ENCODE results near the gene ATF1.

DNA sequence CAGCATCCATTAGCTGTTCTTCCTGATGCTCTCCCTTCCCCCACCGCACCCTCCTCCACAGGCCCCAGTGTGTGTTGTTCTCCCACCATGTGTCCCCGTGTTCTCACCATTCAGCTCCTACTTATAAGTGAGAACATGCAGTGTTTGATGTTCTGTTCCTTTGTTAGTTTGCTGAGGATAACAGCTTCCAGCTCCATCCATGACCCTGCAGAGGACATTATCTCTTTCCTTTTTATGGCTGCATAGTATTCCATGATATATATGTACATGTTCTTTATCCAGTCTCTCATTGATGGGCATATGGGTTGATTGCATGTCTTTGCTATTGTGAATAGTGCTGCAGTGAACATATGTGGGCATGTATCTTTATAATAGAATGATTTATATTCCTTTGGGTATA, 9.0 kb downstream of the ATF1 start:
- TF ChIP-seq, protein P1, sequence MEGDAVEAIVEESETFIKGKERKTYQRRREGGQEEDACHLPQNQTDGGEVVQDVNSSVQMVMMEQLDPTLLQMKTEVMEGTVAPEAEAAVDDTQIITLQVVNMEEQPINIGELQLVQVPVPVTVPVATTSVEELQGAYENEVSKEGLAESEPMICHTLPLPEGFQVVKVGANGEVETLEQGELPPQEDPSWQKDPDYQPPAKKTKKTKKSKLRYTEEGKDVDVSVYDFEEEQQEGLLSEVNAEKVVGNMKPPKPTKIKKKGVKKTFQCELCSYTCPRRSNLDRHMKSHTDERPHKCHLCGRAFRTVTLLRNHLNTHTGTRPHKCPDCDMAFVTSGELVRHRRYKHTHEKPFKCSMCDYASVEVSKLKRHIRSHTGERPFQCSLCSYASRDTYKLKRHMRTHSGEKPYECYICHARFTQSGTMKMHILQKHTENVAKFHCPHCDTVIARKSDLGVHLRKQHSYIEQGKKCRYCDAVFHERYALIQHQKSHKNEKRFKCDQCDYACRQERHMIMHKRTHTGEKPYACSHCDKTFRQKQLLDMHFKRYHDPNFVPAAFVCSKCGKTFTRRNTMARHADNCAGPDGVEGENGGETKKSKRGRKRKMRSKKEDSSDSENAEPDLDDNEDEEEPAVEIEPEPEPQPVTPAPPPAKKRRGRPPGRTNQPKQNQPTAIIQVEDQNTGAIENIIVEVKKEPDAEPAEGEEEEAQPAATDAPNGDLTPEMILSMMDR (IDR thresholded peaks at IDR 0.05; ENCODE audit: insufficient read depth, low read depth, low read length): no peak
- TF ChIP-seq EZH2 (IDR thresholded peaks at IDR 0.05; ENCODE audit: insufficient read depth, low read length): no peak
